Measurements from ENCODE around the gene BHLHE41.

BHLHE41 gene

GRCh38 chr12:26124446-26125399 lies at the start of gene BHLHE41:
Gene BHLHE41, minus strand, starts transcription at chr12:26125037. Its CDS starts 258 bp downstream, at chr12:26124779.
- DNase-seq: peak; percentile 66

GRCh38 chr12:26172946-26173552 lies 48.2 kb upstream of the BHLHE41 start:
- DNase-seq: no peak

GRCh38 chr12:26172539-26172938 lies 47.7 kb upstream of the BHLHE41 start:
- no peak for DNase-seq

- no peak for DNase-seq
Observed at GRCh38 chr12:26172013-26172412, 47.2 kb upstream of the BHLHE41 start.

GRCh38 chr12:26164118-26164517 lies 39.3 kb upstream of the BHLHE41 start:
- no peak for DNase-seq

- no peak for DNase-seq
Observed at GRCh38 chr12:26162905-26163304, 38.1 kb upstream of the BHLHE41 start.

GRCh38 chr12:26162174-26162573 lies 37.3 kb upstream of the BHLHE41 start:
- DNase-seq: no peak

GRCh38 chr12:26158078-26158764 lies 33.4 kb upstream of the BHLHE41 start:
- DNase-seq: no peak

GRCh38 chr12:26157001-26157400 lies 32.2 kb upstream of the BHLHE41 start:
- DNase-seq: no peak

GRCh38 chr12:26156201-26156871 lies 31.5 kb upstream of the BHLHE41 start:
- peak; percentile 35 for DNase-seq

- peak; percentile 97 for DNase-seq
Observed at GRCh38 chr12:26153421-26154154, 28.8 kb upstream of the BHLHE41 start.

GRCh38 chr12:26152507-26153102 lies 27.8 kb upstream of the BHLHE41 start:
- no peak for DNase-seq

GRCh38 chr12:26150736-26151450 lies 26.1 kb upstream of the BHLHE41 start:
- peak; percentile 84 for DNase-seq

GRCh38 chr12:26149968-26150500 lies 25.2 kb upstream of the BHLHE41 start:
- no peak for DNase-seq

- no peak for DNase-seq
Observed at GRCh38 chr12:26148291-26148690, 23.5 kb upstream of the BHLHE41 start.

- DNase-seq: no peak
Observed at GRCh38 chr12:26143291-26143690, 18.5 kb upstream of the BHLHE41 start.

GRCh38 chr12:26138860-26139259 lies 14.0 kb upstream of the BHLHE41 start:
- no peak for DNase-seq

- DNase-seq: no peak
Observed at GRCh38 chr12:26136688-26137087, 11.9 kb upstream of the BHLHE41 start.

- no peak for DNase-seq
Observed at GRCh38 chr12:26135571-26135970, 10.7 kb upstream of the BHLHE41 start.

- DNase-seq: no peak
Observed at GRCh38 chr12:26135010-26135420, 10.2 kb upstream of the BHLHE41 start.

- no peak for DNase-seq
Observed at GRCh38 chr12:26134540-26134939, 9.7 kb upstream of the BHLHE41 start.
